Ascending aorta (tissue), 2 donors: ENCODE measurements around the gene CIAO2B. TPM values are rescaled to one million over a fixed set of nuclear protein-coding genes. Genes with fewer than 3 reads are reported as not detected.

Source experiments
- DNase-seq, 2 donors: peaks; one replicate each; pipeline ENCODE4 v3.0.0-alpha.2; 2019; ENCODE audit warnings: low spot score in 2 of 2
- H3K27ac ChIP-seq, 2 donors: fragments of 200-600 bp; sonication (generic); one replicate each; pipeline ENCODE4 v1.5.1; 2016 to 2017; ENCODE audit warnings: mild to moderate bottlenecking in 1 of 2
- H3K27me3 ChIP-seq: fragments of 200-600 bp; sonication (generic); one replicate; pipeline ENCODE4 v1.5.1; 2017
- H3K36me3 ChIP-seq, 2 donors: fragments of 200-600 bp; sonication (generic); one replicate each; pipeline ENCODE4 v1.5.1; 2016
- H3K4me1 ChIP-seq, 2 donors: fragments of 200-600 bp; sonication (generic); one replicate each; pipeline ENCODE4 v1.5.1; 2016 to 2017; ENCODE audit warnings: mild to moderate bottlenecking in 1 of 2
- H3K4me3 ChIP-seq, 2 donors: fragments of 200-600 bp; sonication (generic); one replicate each; pipeline ENCODE4 v1.5.1; 2016 to 2017; ENCODE audit warnings: mild to moderate bottlenecking in 1 of 2
- H3K9me3 ChIP-seq, 2 donors: fragments of 200-600 bp; sonication (generic); one replicate each; pipeline ENCODE4 v1.5.1; 2016
- CTCF ChIP-seq, 3 experiments: fragments of 200-600 bp in 2 of 3; fragments of 450-650 bp in 1 of 3; sonication (generic) in 2 of 3; IDR thresholded peaks; one replicate each; pipeline ENCODE4 v1.5.1; 2016 to 2019; ENCODE audit warnings: antibody characterized with exemption in 3 of 3, mild to moderate bottlenecking in 1 of 3, moderate library complexity in 1 of 3
- intact Hi-C: fragments of 100-400 bp; cut with DNase I; formaldehyde crosslinking; loops from one replicate; pipeline ENCODE4 v1.15.1; 2023
- total RNA-seq: library from RNA; depleted of rRNA; stranded (reverse); fragments of >200 nt; gene quantifications from one replicate; pipeline ENCODE4 v1.1.0, GENCODE V29; 2016

CIAO2B gene
- total RNA-seq, 1 donor from 2014 or later, result 255 TPM

GRCh38 chr16:66888647-66889615 lies 45.3 kb downstream of the CIAO2B start:
- Histone ChIP-seq H3K9me3 (no peaks in the 10 kb centered on the region), H3K27ac (no peak overlapping the region), H3K4me1 (no peaks in the 10 kb centered on the region), H3K4me3 (no peak overlapping the region), H3K36me3 (peaks cover 15 to 16% of the 10 kb centered on the region in 2 donors), H3K27me3 (no peaks in the 10 kb centered on the region)
- no peak for TF ChIP-seq CTCF (IDR thresholded peaks at IDR 0.05)
- no peak for DNase-seq
- intact Hi-C loops, result no loop called here

GRCh38 chr16:66886914-66887313 lies 47.3 kb downstream of the CIAO2B start:
- no peak for TF ChIP-seq CTCF (IDR thresholded peaks at IDR 0.05)
- DNase-seq, result no peak

GRCh38 chr16:66886321-66886720 lies 47.9 kb downstream of the CIAO2B start:
- Histone ChIP-seq H3K36me3 (peaks cover 15 to 16% of the 10 kb centered on the region in 2 donors), H3K27me3 (no peaks in the 10 kb centered on the region), H3K27ac (no peak overlapping the region), H3K4me3 (no peak overlapping the region), H3K9me3 (no peaks in the 10 kb centered on the region), H3K4me1 (peaks cover 0 to 2% of the 10 kb centered on the region in 2 donors)
- TF ChIP-seq CTCF (IDR thresholded peaks at IDR 0.05), result no peak
- DNase-seq, result no peak
- intact Hi-C loops, result no loop called here

More at GRCh38 chr16:66886914-66887313, 47.3 kb downstream of the CIAO2B start:
- Histone ChIP-seq H3K27me3 (no peaks in the 10 kb centered on the region), H3K9me3 (no peaks in the 10 kb centered on the region), H3K4me3 (no peak overlapping the region), H3K36me3 (peaks cover 15 to 16% of the 10 kb centered on the region in 2 donors), H3K27ac (no peak overlapping the region), H3K4me1 (no peaks in the 10 kb centered on the region)
- intact Hi-C loops, result no loop called here

GRCh38 chr16:66885491-66885890 lies 48.7 kb downstream of the CIAO2B start:
- no peak for DNase-seq
- Histone ChIP-seq H3K27ac (no peak overlapping the region), H3K36me3 (peaks cover 15 to 16% of the 10 kb centered on the region in 2 donors), H3K27me3 (no peaks in the 10 kb centered on the region), H3K4me3 (no peak overlapping the region), H3K4me1 (peaks cover 0 to 5% of the 10 kb centered on the region in 2 donors), H3K9me3 (no peaks in the 10 kb centered on the region)
- TF ChIP-seq CTCF (IDR thresholded peaks at IDR 0.05), result no peak
- intact Hi-C loops, result no loop called here

GRCh38 chr16:66882702-66883101 lies 51.5 kb downstream of the CIAO2B start:
- Histone ChIP-seq H3K27ac (no peak overlapping the region), H3K4me1 (peaks cover 2 to 5% of the 10 kb centered on the region in 2 donors), H3K4me3 (no peak overlapping the region), H3K36me3 (peaks cover 15 to 16% of the 10 kb centered on the region in 2 donors), H3K27me3 (no peaks in the 10 kb centered on the region), H3K9me3 (no peaks in the 10 kb centered on the region)
- DNase-seq, result no peak
- intact Hi-C loops, result loop anchor here (5.0 kb wide), 1 partner anchor 45 kb away; the partner anchor contains the start of gene RRAD
- TF ChIP-seq CTCF (IDR thresholded peaks at IDR 0.05), result no peak

Other genes starting within 250 kb of the CIAO2B start
- 20.1 TPM for gene CMTM4, start 237.7 kb downstream of the CIAO2B start, total RNA-seq
- 99.7 TPM for gene DYNC1LI2, start 182.8 kb downstream of the CIAO2B start, total RNA-seq
- gene TERB1, start 132.8 kb downstream of the CIAO2B start, total RNA-seq, result not detected
- gene NAE1, start 103.4 kb downstream of the CIAO2B start, total RNA-seq, result 8.6 TPM
- not detected for gene CA7, start 90.0 kb downstream of the CIAO2B start, total RNA-seq
- gene PDP2, start 53.9 kb downstream of the CIAO2B start, total RNA-seq, result 2.8 TPM
- gene CDH16, start 15.5 kb downstream of the CIAO2B start, total RNA-seq, result not detected
- gene RRAD, start 8.9 kb downstream of the CIAO2B start, total RNA-seq, result 54.2 TPM
- 40.0 TPM for gene CES2, start 1.1 kb upstream of the CIAO2B start, total RNA-seq
- gene CES3, start 26.9 kb upstream of the CIAO2B start, total RNA-seq, result not detected
- 0.11 TPM for gene CES4A, start 54.2 kb upstream of the CIAO2B start, total RNA-seq
- gene CBFB, start 94.7 kb upstream of the CIAO2B start, total RNA-seq, result 59.1 TPM
- gene PHAF1, start 175.5 kb upstream of the CIAO2B start, total RNA-seq, result 4.5 TPM
- gene B3GNT9, start 216.6 kb upstream of the CIAO2B start, total RNA-seq, result 40.7 TPM
- gene TRADD, start 225.5 kb upstream of the CIAO2B start, total RNA-seq, result 27.7 TPM
- 46.1 TPM for gene FBXL8, start 225.6 kb upstream of the CIAO2B start, total RNA-seq
- 64.9 TPM for gene HSF4, start 230.3 kb upstream of the CIAO2B start, total RNA-seq
- gene NOL3, start 236.1 kb upstream of the CIAO2B start, total RNA-seq, result 87.6 TPM
- gene MATCAP1, start 249.6 kb upstream of the CIAO2B start, total RNA-seq, result 18.9 TPM